PC-3 (cell line): Measurements from ENCODE around the gene BROX.
A peak's percentile ranks its signal among the peaks of the same experiment; 100 is the strongest.

Source experiments
- CTCF ChIP-seq: fragments of 300-600 bp; sonication (generic); conservative IDR thresholded peaks from 2 replicates; pipeline ENCODE4 v1.5.1; 2017; ENCODE audit warnings: antibody characterized with exemption, low read depth, mild to moderate bottlenecking, low read length
- EZH2 ChIP-seq: fragments of 300-600 bp; sonication (generic); IDR thresholded peaks from one replicate; pipeline ENCODE4 v1.6.1; 2017; ENCODE audit warnings: antibody characterized with exemption, mild to moderate bottlenecking, low read length; ENCODE audit not compliant: unreplicated experiment
- EZH2phosphoT487 ChIP-seq: fragments of 300-600 bp; sonication (generic); IDR thresholded peaks from 2 replicates; pipeline ENCODE4 v1.6.1; 2018; ENCODE audit warnings: mild to moderate bottlenecking, antibody characterized with exemption, low read length, borderline replicate concordance

GRCh38 chr1:222711319-222712252 lies 778 bp upstream of the BROX start:
- no peak for TF ChIP-seq CTCF
- no peak for TF ChIP-seq EZH2
- TF ChIP-seq EZH2phosphoT487: peak; percentile 72
